Thymus (tissue), 11 donors: ENCODE measurements around the gene DMAC2L. TPM values are rescaled to one million over a fixed set of nuclear protein-coding genes. Genes with fewer than 3 reads are reported as not detected.

ENCODE experiments used
- DNase-seq, 9 donors: peaks; one replicate each; pipeline ENCODE4 v3.0.0-alpha.2; 2013; ENCODE audit warnings: low spot score in 9 of 9, low read depth in 6 of 9, missing footprints in 1 of 9
- H3K27ac ChIP-seq, 2 donors: one replicate each; pipeline ENCODE4 v1.5.1; 2013; ENCODE audit warnings: control low read depth in 1 of 2, low read depth in 1 of 2, low read length in 1 of 2, mild to moderate bottlenecking in 1 of 2, moderate library complexity in 1 of 2
- H3K27me3 ChIP-seq, 2 donors: one replicate each; pipeline ENCODE4 v1.5.1; 2013; ENCODE audit warnings: low read length in 1 of 2; ENCODE audit not compliant: control insufficient read depth in 2 of 2, insufficient read depth in 1 of 2
- H3K36me3 ChIP-seq, 2 donors: one replicate each; pipeline ENCODE4 v1.5.1; 2013; ENCODE audit warnings: low read length in 1 of 2, mild to moderate bottlenecking in 1 of 2, moderate library complexity in 1 of 2; ENCODE audit not compliant: control insufficient read depth in 2 of 2, insufficient read depth in 2 of 2
- H3K4me1 ChIP-seq, 2 donors: one replicate each; pipeline ENCODE4 v1.5.1; 2013; ENCODE audit warnings: low read length in 2 of 2; ENCODE audit not compliant: control insufficient read depth in 2 of 2, insufficient read depth in 2 of 2
- H3K4me3 ChIP-seq, 2 donors: one replicate each; pipeline ENCODE4 v1.5.1; 2013; ENCODE audit warnings: low read length in 2 of 2, control low read depth in 1 of 2, mild to moderate bottlenecking in 1 of 2
- H3K9me3 ChIP-seq, 2 donors: one replicate each; pipeline ENCODE4 v1.5.1; 2013; ENCODE audit warnings: low read length in 1 of 2, mild to moderate bottlenecking in 1 of 2; ENCODE audit not compliant: control insufficient read depth in 2 of 2, insufficient read depth in 1 of 2
- WGBS: extraction: QIAGEN DNeasy Blood & Tissue Kit; methylation state at CpG from one replicate; pipeline ENCODE4 v1.1.7; 2013; 5-methylcytosine and 5-hydroxymethylcytosine counted together
- polyA plus RNA-seq: library from polyadenylated mRNA; stranded (reverse); fragments of 200-250 nt; gene quantifications from one replicate; pipeline ENCODE4 v1.2.3, GENCODE V29; 2013
- total RNA-seq: library from RNA; stranded (reverse); fragments of 120-200 nt; gene quantifications from one replicate; pipeline ENCODE4 v1.2.4, GENCODE V29; 2013
- donor health status: healthy.

The DMAC2L gene
- total and polyA plus RNA-seq, 2 donors: 5.2 to 22.2 TPM

DNA sequence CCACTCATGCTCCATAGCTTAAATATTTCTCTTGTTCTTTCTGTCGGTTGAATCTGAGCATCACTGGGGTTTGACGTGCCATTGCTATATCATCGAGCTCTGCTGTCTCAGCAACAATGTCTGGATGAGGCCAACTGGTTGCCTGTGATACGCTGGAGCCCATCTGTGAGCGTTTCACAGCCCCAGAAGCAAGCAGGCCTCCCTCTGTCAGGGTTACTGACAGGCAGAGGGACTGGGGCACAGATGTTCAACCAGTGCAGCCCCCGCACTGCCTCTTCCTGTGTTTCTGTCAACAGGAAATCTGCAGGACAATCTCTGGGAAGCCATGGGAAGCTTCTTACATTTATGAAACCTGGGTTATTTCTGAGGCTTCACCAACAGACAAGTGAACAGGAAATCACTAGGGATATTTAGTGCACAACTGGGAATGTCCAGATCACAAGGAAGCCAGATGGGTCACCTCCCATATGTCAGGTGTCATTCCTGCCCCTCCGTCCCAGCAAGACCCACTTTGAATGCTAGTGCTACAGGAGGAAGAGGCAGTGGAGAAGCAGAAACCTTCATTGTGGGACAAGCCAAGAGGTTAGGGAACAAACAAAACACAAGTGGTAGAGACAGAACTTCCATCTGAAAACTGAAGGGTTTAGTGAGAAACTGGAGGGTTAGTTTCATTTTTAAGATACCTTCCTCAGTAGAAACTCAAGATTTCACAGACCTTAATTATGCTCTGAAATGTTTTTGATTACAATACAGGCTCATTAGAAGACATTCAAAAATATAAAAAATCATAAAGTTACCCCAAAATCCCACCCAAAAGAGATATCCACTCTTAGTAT is 24.1 kb downstream of the DMAC2L start:
- peak overlapping the region in 1 of 2 donors; percentile 2 for H3K4me3 ChIP-seq
- peak in 6 of 9 donors; percentile 38 to 88 (median 70) for DNase-seq
- 14% methylated on average over 7 of the region's 7 CpGs for WGBS

DNA sequence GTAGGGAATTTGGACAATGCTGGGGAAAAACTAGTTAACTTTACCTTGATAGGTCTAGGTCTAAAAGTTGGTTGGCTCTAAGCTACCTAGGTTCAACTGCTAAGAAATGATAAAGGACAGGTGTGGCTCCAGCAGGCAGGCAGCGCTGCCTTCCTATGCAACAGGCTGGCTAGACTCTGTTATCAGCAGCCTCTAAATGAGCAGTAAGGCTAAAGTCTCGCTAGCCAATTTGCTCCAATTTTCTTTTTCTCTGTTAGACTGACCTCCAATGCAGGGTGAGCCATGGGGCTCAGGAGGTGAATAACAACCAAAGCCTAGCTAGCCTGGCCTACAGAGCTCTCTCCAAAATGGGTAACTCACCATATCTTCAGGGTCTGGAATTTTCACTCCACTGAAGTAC is 26.5 kb downstream of the DMAC2L start:
- peaks cover 9 to 22% of the 10 kb centered on the region in 2 donors for H3K4me1 ChIP-seq
- H3K27me3 ChIP-seq: no peaks in the 10 kb centered on the region

More for the DNA sequence above, 24.1 kb downstream of the DMAC2L start:
- H3K4me1 ChIP-seq: peaks cover 9 to 17% of the 10 kb centered on the region in 2 donors
- H3K9me3 ChIP-seq: no peaks in the 10 kb centered on the region
- peaks cover 4 to 14% of the 10 kb centered on the region in 2 donors for H3K36me3 ChIP-seq
- peak overlapping the region; percentile 81 to 87 for H3K27ac ChIP-seq
- no peaks in the 10 kb centered on the region for H3K27me3 ChIP-seq

DNA sequence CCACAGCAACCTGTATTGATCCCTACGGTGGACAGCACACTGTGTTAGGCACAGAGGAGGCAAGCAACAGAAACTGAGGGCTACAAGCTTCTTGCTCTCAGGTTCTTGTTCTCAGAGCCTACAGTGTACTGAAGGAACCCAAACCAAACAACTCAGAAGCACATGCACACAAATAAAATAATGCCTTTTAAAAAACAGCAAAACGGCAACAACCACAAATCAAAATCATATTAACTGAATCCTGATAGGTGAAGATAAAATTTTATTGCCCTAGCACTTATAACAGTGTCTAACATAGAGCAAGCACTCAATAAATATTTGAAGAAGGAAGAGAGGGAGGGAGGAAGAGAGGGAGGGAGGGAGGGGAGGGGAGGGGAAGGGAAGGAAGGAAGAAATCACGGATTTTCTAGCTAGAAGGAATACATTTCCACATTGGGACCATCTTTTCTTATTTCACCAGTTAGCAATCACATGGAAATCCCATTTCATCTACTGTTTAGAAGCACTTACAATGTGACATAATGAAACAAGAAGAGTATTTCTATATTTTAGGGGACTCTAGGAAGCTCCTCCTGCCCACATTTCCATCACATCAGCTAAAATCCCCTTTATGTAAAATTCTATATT is 27.2 kb downstream of the DMAC2L start:
- no peak overlapping the region for H3K27ac ChIP-seq
- H3K4me1 ChIP-seq: peaks cover 9 to 22% of the 10 kb centered on the region in 2 donors

More for the DNA sequence above, 26.5 kb downstream of the DMAC2L start:
- Histone ChIP-seq H3K9me3 (no peaks in the 10 kb centered on the region), H3K4me3 (no peak overlapping the region), H3K36me3 (peaks cover 0 to under 1% of the 10 kb centered on the region in 2 donors), H3K27ac (no peak overlapping the region)
- no peak for DNase-seq
- WGBS: 98% methylated on average over 2 of the region's 2 CpGs

DNA sequence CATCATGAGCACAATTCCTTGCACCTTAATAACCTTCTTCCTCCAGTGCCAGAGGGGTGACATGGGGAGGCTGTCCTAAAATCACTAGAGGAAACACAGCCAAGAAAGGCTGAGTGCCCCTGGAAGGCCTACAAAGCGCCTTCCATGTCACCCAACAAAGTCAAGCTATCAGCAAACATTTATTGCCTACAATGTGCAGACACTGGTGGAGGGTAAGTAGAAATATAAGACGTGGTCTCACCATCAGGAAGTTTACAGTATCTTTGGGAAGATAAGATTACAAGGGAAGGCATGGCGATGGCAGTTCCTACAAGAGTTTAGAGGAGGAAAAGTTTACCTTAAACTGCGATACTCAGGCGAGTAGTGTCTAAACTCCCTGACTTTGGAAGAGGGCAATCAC is 27.9 kb downstream of the DMAC2L start:
- no peak overlapping the region for H3K4me3 ChIP-seq
- peaks cover 9 to 19% of the 10 kb centered on the region in 2 donors for H3K4me1 ChIP-seq
- no peaks in the 10 kb centered on the region for H3K36me3 ChIP-seq
- WGBS: 96% methylated on average over 5 of the region's 5 CpGs
- DNase-seq: no peak
- no peak overlapping the region for H3K27ac ChIP-seq
- H3K27me3 ChIP-seq: no peaks in the 10 kb centered on the region
- H3K9me3 ChIP-seq: no peaks in the 10 kb centered on the region

More for the DNA sequence above, 27.2 kb downstream of the DMAC2L start:
- WGBS: 98% methylated on average over 3 of the region's 3 CpGs
- DNase-seq: no peak
- Histone ChIP-seq H3K36me3 (no peaks in the 10 kb centered on the region), H3K9me3 (no peaks in the 10 kb centered on the region), H3K4me3 (no peak overlapping the region), H3K27me3 (no peaks in the 10 kb centered on the region)

DNA sequence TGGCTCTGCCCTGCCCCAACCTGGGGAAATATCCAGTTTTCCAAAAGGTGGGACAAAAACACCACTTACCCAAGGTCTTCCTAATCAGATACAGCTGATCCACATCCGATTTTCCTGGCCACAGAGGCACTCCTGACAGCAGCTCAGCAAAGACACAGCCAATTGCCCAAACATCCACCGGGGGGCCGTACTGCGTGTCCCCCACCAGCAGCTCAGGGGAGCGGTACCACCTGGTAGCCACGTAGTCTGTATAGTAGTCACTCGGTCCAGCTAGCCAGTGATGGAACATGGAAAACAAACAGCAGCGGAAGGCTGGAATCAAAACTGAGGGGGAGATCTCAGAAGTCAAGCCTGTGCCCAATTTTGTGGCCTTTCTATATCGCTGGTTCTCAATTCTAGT is 28.8 kb downstream of the DMAC2L start:
- Histone ChIP-seq H3K4me1 (peaks cover 4 to 10% of the 10 kb centered on the region in 2 donors), H3K27ac (no peak overlapping the region), H3K4me3 (no peak overlapping the region), H3K36me3 (no peaks in the 10 kb centered on the region), H3K27me3 (no peaks in the 10 kb centered on the region), H3K9me3 (no peaks in the 10 kb centered on the region)
- DNase-seq: no peak
- 95% methylated on average over 9 of the region's 9 CpGs for WGBS

DNA sequence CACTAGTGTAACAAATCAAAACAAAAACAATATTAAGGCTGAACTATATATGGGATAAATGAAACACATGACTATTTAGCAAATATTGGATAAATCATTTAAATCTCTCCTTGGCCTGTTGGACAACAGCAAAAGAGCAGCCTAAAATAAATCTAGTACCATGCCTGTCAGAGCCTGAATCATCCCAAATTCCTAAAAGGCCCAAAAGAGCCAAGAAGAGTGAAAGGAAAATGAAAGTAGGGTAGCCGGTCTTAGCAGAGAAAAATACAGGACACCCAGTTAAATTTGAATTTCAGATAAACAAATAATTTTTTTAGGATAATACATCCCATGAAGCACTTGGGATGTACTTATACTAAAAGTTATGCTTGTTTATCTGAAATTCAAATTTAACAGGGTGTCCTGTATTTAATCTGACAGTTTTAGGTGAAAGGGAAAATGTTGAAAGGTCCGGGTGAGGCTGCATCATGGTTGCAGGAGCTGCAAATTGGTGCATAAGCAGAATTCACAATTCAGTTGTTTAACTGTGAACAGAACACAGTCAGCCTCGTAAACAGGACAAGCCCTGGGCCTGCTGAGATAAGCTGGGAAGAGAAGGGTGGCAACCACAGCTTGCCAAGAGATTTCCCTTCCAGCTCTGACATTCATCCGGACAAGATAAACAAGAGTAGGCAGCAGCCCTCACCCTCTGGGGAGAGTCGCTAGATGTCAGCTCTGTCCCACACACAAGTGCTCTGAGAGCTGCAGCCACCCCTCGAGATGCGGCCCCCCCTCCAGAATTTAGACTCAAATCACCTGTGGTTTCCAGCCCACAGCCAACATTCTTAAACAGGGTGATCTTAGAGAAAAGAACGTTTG is 30.3 kb downstream of the DMAC2L start:
- peaks cover 0 to 4% of the 10 kb centered on the region in 2 donors for H3K4me1 ChIP-seq
- no peaks in the 10 kb centered on the region for H3K9me3 ChIP-seq

DNA sequence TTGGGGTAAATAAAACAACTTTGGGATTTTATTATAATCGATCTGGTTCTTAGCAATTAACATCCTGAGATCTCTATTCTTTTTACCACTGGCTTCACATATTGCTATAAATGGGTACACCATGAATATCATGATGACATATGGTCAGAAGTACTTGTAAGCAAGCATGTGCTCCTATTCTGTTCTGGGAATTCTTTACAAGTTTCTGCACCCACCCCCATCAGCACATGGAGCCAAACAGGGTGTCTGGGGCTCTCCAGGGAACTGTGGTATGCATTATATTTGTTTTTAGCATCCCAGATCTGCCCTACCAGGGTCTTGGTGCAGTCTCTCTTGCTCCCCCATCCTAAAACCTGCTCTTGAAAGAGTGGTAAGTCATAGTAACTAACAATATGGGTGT is 31.3 kb downstream of the DMAC2L start:
- Histone ChIP-seq H3K9me3 (no peaks in the 10 kb centered on the region), H3K27ac (no peak overlapping the region), H3K27me3 (no peaks in the 10 kb centered on the region), H3K36me3 (no peaks in the 10 kb centered on the region), H3K4me1 (peaks cover 0 to 4% of the 10 kb centered on the region in 2 donors), H3K4me3 (no peak overlapping the region)
- WGBS: 98% methylated on average over 1 of the region's 1 CpG
- DNase-seq: no peak

More for the DNA sequence above, 30.3 kb downstream of the DMAC2L start:
- DNase-seq: peak in 5 of 9 donors; percentile 48 to 83 (median 55)
- Histone ChIP-seq H3K4me3 (no peak overlapping the region), H3K36me3 (no peaks in the 10 kb centered on the region), H3K27ac (peak overlapping the region in 1 of 2 donors; percentile 40), H3K27me3 (no peaks in the 10 kb centered on the region)
- WGBS: 35% methylated on average over 8 of the region's 8 CpGs

DNA sequence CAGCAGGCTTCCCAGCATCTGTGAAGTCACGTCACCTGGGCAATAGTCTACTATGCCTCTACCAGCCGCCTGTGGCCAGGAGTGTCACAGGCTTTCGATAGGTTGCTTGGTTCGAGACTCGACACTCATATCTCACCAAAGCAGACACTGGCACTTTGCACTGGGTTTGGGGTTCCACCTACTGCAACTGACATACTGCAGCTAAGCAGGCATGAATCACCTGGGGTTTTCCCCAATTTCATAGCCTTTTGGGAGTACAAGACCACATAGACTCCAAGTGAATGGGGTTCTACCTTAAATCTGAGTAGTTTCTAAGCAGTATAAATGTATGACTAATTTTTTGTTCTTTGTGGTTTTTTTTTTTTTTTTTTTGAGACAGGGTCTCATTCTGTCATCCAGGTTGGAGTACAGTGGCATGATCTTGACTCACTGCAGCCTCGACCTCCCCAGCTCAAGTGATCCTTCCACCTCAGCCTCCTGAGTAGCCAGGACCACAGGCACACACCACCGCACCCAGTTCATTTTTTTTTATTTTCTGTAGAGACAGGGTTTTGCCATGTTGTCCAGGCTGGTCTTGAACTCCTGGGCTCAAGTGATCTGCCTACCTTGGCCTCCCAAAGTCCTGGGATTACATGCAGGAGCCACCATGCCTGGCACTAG is 32.1 kb downstream of the DMAC2L start:
- DNase-seq: peak in 1 of 9 donors; percentile 18
- WGBS: 90% methylated on average over 7 of the region's 7 CpGs
- Histone ChIP-seq H3K36me3 (no peaks in the 10 kb centered on the region), H3K4me1 (peaks cover 0 to 4% of the 10 kb centered on the region in 2 donors), H3K27ac (no peak overlapping the region), H3K27me3 (no peaks in the 10 kb centered on the region), H3K9me3 (no peaks in the 10 kb centered on the region), H3K4me3 (no peak overlapping the region)
